ENCODE data around the gene SPTBN1.
"Not testable (repeated sequence)": the region's sequence is repeated elsewhere in the genome, so short reads cannot be mapped to it uniquely, and the experiment has no call there.

Gene SPTBN1

DNA sequence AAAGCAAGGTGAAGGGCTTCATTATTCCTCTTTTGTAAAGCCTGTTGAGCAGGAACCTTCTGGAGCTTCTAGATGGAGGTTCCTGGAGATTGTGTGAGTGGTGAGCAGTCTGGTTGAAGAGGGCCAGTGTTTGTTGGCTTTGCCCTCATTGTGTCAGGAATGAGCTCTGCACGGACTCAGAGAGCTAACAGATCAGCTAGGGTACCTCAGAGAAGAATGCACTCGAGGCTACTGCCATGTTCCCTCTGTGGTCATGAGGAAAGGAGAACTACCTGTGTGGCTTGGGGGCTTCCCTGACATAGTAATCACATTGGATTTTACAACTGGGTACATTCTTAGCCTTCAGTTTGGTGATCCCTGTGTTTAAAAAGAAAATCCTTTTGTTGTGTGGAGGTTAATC, 46.6 kb downstream of the SPTBN1 start:
- no peak for DNase-seq (ENCODE audit: low read depth in 2 of 2)

DNA sequence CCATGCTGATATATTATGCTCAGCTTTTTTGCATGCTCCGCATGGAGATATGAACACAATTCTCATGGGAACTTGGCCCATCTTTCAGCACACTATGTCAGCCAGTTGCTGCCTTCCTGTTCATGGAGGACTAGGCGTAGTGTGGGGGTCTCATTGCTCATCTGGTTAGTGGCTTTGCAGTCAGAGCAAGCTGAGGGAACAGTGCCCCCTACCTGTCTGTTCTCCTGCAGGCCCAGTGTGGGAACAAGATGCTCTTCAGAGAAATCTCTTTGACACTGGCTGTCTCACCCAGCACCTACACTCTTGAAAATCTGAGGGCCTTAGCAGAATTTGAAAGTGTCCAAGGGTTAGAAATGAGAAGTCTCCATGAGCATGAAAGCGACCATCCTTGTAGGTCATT, 47.1 kb downstream of the SPTBN1 start:
- no peak for DNase-seq (ENCODE audit: low read depth in 2 of 2)

DNA sequence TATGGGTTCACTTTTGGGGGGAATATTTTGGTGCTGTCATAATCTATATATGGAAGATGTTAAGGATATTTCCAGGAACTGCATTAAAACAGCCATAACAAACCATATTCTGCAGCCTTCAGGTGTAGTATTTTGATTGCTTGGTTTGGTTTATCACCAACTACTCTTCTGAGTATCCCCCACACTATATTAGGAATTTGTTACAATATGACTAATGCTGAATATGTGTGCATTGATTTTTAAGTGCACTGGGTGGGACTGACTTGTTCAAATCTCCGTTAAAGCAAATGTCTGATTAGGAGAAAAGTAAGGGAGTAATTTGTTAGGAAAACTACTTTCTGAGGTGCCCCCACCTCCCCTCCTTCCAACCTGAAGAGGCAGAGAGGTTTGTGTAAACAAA, 47.7 kb downstream of the SPTBN1 start:
- DNase-seq (ENCODE audit: low read depth in 2 of 2) = no peak

DNA sequence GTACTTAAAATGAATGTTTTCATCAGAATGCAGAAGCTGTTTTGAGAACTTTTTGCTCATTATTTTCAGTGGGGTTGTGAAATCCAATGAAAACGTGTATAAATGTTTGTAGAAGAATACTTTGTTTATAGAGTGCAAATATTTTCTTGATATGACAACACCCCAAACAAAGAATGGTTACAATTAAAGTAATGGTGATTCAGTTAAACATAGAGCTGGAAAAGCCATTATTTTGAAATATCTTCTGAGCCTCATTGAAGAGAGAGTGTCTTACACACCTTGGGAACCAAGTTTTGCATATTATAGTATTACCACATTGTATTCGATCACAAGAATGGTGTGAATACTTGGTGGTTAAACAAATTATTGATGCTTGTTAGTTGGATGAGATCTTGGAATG, 48.7 kb downstream of the SPTBN1 start:
- no peak for DNase-seq (ENCODE audit: low read depth in 2 of 2)

DNA sequence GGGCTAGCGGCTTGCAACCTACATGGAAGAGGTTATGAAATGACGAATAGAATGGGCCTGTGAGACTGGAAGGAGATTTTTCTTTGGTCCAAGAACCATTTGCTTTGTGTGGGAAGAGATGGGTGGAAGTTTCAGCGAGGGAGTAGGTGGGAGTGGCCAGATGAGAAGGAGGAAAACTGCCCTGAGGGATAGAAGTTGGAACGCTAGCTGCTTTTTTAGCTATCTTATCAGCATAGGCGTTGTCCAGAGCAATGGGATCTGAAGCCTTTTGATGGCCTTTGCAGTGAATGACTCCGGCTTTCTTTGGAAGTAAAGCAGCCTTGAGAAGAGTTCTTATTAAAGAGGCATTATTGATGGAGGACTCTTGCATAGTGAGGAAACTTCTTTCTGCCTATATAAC, 52.4 kb downstream of the SPTBN1 start:
- DNase-seq (ENCODE audit: low read depth in 2 of 2) = no peak

DNA sequence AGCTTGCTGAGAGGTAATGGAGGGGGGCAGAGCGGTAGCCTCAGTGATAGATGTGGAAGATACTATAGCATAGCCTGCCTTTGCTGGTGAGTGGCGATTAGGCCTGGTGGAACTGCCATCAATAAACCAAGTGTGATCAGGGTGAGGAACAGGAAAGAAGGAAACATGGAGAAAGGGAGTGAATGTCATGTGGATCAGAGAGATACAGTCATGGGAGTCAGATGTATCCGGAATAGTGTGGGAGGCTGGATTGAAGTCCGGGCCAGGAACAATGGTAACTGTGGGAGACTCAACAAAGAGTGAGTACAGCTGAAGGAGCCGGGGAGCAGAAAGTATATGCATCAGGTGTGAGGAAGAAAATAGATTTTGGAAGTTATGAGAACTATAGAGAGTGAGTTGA, 52.9 kb downstream of the SPTBN1 start:
- DNase-seq (ENCODE audit: low read depth in 2 of 2) = not testable (repeated sequence)

DNA sequence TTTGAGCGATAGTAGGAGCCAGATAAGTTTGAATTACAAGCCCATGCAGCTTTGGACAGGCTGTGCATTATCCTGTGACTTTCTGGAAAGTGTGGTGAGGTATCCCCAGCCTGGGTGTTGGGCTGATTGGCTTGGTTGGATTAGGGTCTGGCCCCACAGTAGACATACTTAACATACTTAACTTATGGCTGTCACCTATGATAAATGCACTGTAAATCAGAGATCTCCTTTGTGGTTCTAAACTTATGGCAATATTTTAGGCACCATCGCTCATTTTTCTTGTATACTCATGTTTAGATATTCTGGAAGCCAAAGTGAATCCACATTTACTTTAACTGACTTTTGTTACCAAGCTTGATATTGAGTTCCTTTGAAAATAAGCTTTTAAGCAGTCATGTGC, 54.8 kb downstream of the SPTBN1 start:
- DNase-seq (ENCODE audit: low read depth in 2 of 2) = no peak

DNA sequence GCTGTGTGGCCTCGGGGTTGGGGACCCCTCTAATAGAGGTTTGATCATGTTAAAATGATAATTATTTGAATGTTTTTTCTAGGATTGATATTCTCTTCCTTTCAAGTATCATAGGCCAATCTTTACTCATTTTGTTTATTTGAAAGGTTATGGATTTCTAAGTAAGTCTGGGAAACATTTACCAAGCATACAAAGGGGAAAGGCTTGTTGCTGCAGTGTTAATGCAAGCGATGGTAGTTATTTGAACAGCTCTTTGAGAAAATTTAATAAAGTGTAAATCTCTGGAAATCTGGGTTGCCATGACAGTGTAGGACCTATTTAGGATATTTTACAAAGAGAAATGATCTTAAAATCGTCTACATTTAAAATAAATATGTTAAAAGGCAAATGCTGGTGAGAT, 56.1 kb downstream of the SPTBN1 start:
- DNase-seq (ENCODE audit: low read depth in 2 of 2) = no peak

DNA sequence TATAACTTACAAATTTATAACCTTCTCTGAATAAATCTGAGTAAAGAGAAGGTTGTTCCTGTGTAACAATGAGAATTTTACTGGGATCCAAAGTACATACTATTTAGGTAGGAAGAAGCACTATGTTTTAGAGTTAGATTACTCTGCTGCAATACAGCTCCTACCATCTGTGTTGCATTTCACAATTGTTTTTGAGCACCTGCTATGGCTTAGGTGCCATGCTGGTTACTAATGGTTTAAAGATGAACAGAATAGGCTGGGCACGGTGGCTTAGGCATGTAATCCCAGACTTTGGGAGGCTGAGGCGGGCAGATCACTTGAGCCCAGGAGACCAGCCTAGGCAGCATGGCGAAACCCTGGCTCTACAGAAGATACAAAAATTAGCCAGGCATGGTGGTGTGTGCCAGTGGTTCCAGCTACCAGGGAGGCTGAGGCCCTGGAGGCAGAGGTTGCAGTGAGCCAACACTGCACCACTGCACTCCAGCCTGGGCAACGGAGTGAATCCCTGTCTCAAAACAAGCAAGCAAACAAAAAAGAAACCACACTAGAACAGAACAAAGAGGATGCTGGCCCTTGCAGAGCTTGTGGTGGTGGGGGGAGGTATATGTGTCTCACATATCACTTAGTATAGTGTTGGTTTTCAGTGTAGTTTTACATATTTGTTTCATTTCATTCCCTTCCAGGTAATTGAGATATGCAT, 56.7 kb downstream of the SPTBN1 start:
- no peak for DNase-seq (ENCODE audit: low read depth in 2 of 2)

DNA sequence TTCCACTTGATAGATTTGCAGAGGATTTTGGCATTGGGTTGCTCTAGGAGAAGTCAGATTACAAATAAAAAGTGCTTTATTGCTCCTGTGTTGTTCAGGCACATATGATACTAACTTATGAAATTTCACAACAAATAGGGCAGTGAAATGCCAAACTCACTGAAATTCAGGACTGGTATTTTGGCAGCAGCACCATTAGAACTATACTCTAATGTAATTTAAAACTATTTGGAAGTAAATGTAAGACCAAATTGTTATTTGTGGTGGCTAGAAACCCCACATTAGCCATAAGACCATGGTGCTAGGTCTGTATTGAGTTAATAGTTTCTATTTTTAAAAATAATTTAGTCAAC, 57.2 kb downstream of the SPTBN1 start:
- DNase-seq (ENCODE audit: low read depth in 2 of 2) = no peak

DNA sequence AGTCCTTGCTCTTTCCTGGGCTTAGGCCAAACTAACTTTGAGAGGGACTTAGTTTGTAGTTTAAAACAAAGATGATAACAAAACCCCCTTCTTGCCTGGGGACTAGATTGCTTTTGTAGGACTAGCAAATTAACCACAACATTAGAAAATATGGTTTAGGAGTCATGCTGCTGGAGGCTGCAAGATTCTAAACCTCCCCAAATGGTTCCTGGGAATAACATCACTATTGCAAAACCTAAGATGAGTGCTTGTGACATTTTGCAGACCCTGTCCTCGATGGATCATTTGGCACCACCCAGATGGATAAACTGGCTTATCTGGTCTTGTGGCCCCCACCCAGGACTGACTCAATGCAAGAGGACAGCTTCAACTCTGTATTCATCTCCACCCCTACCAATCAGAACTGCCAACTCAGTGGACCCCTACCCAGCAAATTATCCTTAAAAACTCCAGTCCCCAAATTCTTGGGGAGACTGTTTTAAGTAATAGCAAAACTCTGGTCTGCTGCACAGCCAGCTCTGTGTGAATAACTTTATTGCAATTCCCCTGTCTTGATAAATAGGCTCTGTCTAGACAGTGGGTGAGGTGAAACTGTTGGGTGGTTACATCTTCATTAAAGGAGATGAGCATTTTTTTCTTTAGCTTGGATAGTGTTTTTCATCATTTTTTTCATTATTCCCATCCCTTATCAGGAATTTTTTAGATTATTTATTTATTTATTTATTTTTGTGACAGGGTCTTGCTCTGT, 58.9 kb downstream of the SPTBN1 start:
- DNase-seq (ENCODE audit: low read depth in 2 of 2) = no peak

DNA sequence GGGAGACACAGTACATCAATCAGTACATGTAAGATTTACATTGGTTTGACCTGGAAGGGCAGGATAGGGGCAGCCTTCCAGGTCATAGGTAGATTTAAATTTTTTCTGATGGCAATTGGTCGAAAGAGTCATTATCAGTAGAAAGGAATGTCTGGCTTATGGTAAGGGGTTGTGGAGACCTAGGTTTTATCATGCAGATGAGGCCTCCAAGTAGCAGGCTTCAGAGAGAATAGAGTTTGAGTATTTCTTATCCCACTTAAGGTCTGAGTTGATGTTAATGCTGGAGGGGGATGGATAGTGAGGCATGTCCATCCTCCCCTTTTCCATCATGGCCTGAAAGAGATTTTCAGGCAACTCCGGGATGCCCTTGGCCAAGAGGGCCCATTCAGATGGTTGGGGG, 60.7 kb downstream of the SPTBN1 start:
- no peak for DNase-seq (ENCODE audit: low read depth in 2 of 2)

DNA sequence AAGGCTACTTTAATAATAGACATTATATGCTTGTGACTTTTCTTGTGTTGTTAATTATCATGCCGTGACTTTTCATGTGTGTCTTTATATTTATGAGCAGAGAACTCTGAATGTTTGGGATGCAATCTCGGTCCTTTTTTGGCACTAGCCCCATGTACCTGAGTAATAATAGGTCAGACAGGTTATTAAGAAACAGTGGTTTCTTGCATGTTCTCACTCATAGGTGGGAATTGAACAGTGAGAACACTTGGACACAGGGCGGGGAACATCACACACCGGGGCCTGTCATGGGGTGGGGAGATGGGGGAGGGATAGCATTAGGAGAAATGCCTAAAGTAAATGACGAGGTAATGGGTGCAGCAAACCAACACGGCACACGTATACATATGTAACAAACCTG, 61.9 kb downstream of the SPTBN1 start:
- DNase-seq (ENCODE audit: low read depth in 2 of 2) = not testable (repeated sequence)

DNA sequence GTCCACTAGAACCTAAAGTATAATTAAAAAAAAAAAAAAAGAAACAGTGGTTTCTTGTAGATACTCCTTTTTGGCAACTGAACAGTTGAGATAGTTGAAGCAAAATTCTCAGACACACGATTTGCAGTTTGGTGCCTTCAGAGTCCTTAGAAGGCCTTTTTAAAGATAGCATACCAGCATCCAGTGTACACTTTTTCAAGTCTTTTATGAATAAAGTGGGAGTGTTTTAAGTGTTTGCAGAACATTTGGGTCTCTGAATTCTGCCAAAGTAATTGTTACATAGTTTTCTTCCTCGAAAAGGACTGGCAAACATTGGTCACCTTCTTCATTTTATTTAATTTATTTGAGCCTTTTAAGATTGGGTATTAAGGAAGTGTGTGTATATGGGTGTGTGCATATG, 62.3 kb downstream of the SPTBN1 start:
- no peak for DNase-seq (ENCODE audit: low read depth in 2 of 2)

DNA sequence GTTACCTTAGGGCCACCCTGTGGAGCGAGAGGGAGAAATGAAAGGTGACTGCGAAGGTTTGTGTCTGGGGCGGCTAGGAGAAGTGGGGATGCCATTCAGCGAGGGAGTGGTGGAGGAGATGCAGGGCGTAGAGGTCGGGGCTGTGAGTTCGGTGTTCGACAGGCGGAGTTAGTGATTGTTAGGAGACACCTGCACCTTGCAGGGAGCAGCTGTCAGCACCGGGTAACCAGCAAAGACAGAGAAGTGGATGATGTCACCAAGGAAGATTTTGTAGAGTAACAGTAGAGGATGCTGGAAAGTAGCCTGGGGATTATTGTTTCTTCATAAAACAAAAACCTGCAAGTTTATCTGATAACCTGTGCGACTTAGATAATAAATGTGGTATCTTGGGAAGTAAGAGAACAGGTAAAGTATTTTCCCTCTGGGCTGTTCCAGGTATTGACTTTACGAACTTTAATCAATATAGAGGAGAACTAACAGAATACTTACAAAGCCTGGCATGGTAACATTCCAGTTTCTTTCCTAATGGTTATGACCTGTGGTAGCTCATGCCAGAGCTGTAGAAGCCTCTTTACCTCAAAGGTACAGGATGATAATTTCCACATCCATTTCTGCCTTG, 63.8 kb downstream of the SPTBN1 start:
- no peak for DNase-seq (ENCODE audit: low read depth in 2 of 2)

DNA sequence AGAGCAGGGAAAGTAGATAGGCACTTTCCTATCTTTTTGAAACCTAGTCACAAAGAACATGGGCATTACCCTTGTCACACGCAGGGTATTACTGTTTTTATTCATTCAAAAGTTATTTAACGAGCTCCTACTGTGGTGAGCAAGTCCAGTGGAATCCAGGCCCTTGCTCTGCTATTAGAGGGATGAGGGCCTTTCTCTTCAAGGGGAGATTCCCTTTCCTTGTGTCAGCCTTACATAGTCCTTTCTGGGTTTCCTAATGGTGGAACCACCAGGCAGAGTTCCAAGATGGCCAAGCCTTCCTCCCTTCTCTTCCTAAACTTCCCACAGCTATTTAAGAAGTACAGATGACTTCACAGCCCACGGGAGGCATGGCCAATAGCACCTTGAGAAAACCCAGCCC, 64.6 kb downstream of the SPTBN1 start:
- no peak for DNase-seq (ENCODE audit: low read depth in 2 of 2)

DNA sequence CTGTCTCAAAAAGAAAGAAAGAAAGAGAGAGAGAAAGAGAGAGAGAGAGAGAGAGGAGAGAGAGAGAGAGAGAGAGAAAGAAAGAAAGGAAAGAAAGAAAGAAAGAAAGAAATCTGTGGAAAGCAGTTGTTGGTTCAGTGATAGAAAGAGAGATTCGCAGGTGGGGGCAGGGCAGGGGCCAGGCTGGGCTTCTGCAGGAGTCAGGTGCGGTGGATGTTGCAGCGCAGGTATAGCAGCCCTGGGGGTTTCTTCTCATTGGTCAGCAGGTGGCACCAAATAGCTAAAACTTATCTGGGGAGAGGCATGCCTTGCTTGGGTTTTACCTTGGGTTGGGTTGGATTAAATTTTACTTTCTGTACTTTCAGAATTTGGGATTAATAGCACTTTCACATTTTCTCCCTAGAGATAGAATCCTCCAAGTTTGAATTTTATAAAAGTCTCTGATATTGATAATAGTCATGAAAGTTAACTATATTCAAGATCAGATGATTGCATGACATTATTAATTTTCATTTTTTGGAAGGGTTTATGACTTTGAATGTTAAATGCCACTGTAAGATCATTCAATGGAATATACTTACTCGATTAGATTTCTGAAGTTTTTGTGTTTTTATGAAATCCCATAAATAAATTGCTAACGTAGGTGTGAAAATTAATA, 66.6 kb downstream of the SPTBN1 start:
- peak; percentile 27 to 48 for DNase-seq (ENCODE audit: low read depth in 2 of 2)

DNA sequence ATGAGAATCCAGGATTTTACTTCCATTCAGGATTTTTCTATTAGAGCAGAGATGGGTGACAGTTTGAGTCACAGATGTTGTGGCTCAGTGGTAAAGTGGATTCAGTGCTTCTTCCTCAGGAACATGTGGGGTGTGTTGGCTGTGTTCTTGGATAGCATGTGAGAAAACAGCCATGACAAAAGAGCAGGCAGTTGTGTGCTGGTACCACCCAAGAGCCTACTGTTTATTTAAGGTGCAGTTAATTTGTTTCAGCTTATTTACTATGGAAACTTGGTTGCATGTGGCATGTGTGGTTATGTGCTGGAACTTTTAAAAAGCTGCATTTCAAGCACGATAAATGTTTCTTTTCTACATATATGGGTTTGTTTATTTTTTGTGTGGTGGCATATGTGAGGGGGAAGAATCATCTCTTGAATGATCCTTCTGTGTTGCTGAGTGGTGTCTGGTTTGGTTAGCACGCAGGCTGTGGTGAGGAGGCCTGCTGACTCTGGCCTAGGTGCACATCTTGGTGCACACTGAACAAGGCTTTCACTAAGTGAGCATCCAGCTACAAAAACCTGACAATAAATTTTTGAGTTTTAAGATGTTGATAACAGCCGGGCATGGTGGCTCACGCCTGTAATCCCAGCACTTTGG, 67.3 kb downstream of the SPTBN1 start:
- no peak for DNase-seq (ENCODE audit: low read depth in 2 of 2)

DNA sequence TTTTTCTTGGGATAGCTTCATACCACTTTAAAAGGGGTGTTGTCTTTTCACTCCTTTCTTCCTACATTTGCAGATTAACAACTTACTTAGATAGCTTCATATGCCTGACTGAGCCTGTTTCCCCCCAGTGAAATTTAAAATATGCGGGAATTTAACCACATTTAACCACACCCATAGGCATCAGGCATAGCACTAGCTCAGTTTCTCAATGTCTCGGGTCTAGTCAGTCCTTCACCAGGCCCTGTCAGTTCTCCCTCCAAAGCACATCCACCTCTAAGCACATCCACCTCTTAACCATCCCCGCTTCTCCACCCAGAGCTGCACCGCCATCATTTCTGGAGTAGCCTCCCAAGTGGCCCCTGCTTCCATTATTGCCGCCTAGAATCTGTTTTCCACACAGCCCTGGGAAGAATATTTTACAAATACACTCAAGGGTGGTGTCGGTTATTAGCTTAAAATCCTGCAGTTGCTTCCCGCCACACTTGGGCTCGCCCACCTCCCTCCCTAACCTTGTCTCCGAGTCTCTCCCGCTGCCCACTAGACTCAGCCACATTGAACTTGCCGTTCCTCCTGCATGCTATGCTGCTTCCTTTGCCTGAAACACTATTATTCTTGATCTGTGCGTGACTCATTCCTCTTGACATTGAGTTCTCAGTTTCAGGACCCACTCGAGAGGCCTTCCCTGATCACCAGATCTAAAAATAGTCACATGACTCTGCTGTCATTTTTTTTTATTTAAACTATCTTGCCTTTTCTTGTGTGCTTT, 68.3 kb downstream of the SPTBN1 start:
- DNase-seq (ENCODE audit: low read depth in 2 of 2) = peak; percentile 12 to 23

DNA sequence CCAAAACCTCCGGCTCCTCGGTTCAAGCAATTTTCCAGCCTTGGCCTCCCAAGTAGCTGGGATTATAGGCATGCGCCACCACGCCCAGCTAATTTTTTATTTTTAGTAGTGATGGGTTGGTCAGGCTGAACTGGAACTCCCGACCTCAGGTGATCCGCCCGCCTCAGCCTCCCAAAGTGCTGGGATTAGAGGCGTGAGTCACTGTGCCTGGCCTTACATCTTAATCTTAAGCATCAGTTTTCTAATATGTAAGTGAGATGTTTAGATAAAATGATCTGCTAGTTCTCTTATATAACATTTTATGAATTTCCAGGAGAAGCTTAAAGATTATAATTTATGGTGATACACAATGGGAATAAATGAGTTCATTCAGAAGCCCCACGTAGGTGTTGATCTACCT, 69.2 kb downstream of the SPTBN1 start:
- no peak for DNase-seq (ENCODE audit: low read depth in 2 of 2)

DNA sequence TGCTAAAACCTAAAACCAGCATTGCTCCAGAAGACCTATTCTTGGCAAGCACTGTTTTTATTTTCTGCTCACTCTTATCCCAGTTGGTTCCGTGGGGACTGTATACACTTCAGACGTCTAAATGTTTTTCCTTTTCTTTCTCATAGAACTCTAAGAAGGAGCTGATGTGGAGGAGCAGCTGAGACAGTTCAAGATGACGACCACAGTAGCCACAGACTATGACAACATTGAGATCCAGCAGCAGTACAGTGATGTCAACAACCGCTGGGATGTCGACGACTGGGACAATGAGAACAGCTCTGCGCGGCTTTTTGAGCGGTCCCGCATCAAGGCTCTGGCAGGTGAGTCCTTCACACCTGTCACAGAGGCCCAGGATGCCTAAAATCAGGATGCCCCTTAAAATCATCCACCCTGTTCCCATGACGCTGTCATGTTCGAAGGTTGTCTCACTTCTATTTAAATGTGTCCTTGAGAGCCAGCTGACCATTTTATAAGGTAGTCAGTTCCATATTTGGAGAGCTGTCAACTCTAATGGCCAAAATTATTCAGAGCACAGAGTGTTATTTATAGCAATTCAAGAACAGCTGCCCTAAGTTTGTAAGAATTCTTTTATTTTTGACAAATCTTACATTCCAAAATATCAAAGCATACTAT, 70.2 kb downstream of the SPTBN1 start:
- no peak for DNase-seq (ENCODE audit: low read depth in 2 of 2)
